GM04504 (cell line): ENCODE results near the gene ST6GALNAC3.

Source experiments
- DNase-seq: peaks from one replicate; pipeline ENCODE4 v3.0.0-alpha.2; 2012; ENCODE audit warnings: low read depth

ST6GALNAC3 gene

DNA sequence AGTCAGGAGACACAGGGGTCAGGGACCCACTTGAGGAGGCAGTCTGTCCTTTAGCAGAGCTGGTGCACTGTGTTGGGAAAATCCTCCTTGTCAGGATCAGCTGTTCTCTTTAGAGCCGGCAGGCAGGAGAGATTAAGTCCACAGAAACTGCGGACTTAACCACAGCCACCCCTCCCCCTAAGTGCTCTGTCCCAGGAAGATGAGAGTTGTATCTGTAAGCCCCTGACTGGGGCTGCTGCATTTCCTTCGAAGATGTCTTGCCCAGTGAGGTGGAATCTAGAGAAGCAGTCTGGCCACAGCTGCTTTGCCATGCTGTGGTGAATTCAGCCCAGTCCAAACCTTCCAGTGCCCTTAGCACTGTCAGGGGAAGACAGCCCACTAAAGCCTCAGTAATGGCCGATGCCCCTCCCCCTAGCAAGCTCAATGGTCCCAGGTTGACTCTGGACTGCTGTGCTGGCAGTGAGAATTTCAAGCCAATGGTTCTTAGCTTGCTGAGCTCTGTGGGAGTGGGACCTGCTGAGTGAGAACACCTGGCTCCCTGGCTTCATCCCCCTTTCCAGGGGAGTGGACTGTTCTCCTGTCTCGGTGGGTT, 172.8 kb downstream of the ST6GALNAC3 start:
- DNase-seq = no peak

DNA sequence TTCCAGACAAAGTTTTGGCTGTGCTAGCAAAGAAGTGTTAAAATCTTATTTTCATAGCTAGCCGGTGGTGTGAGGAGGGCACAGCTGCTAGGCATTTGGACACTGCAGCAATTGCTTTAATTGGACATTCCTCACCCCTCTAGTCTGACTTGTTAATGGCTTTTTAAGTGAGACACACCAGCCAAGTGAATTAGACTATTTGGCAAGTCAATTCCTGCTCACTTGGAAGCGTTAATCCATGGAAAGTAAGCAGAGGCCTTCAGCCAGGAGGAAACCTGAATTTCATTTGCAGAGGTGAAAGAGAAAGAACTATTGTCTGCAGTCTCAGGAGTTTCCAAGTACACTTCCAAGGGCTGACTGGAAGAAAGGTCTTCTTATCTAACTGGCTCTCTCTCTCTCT, 175.7 kb downstream of the ST6GALNAC3 start:
- DNase-seq = no peak

DNA sequence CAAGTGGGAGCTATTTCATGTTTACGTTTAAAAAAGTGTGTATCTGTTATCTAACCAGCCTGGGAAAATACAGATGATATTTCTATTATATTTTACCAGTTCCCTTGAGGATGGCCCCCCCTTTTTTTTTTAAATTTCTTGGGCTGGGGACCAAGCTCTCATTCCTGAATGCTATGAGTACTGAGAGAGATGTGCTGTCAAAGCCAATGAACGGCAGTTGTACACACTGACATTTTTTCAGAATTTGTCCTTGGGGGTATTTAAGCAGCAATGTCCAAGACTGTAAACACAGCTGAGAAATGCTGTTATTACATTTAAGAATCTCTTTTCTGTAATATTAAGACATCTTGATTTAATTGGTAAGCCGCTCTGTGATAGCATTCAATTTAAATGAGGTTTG, 177.9 kb downstream of the ST6GALNAC3 start:
- DNase-seq = no peak

DNA sequence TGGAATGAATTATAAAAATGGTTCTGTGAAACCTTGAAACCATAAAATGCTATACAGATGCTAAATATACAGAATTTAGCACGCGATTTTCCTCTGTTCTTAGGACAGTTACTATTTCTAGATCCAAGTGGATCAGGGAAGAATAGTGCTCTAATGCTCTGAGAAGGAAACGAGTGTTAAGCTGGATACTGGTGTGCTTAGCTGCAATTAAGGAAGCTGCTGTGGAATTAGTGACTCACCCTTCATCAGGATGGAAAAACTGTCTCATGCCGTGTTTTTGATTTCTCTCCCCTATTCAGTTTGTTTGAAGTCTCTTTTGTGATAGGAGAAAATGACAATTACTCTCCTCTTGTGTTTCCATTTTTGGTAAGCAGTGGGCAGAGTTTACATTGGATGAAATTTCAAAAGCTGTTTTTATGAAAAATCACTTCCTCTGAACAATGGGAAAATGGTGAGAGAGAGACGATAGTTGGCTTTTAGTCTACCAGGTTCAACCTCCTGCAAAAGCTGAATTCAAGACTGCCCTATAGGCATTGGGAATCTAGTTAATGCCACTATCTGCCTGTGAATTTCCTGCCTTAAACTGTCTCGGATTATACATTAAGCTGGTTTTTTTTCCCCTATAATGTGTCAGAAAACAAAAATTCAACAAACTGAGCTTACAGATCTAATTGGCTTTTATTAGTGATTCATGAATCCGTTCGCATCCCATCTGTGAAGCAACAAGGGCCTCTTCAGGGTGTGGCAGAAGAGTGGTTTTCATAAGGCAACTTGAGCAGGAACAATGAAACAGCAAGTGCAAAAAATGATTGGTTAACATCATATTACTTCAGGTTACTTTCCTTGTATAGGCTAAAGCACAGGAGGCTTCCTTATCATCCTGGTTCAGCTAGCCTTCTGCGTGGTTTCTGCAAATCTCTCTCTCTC, 179.8 kb downstream of the ST6GALNAC3 start:
- DNase-seq = no peak

DNA sequence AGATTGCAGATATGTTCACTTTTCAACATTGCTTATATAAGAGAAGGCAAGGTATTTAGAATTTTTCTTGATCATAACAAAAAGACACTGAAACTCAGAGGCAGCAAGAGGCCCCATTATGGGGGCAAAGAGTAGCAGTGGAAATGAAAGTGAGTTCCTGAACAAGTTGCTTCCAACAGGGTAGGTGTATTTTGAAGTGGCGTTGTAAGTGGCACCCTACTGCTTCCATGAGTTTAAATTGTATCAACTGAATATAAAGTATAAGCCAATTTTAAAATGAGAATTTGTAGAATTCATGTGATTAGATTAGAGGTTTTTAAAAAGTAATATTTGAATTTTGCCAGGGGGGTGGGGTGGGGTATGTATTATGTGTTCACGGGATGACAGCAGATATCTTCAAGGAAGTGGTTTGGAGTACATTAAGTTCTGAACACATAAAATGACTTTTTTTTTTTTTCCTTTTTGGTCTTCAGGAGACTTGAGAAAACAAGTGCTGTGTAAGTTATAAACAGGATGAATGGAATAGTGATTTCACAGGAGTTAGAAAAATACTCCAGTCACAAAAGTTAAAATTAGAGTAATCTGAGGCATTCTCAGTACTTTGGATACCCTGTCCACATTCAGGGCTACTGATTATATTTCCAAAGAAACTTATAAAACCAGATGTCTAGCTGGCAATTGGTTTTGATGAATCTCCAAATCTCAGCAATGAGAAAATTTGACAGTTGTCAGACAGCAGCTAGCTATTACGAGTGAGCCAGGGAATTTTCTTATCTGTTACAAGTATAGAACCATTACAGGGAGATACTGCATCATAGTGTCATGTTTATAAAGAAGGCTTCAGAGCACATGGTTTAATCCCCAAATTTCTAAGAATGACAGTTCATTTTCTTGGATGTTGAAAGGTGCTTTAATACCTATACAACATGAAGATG, 182.0 kb downstream of the ST6GALNAC3 start:
- DNase-seq = no peak

DNA sequence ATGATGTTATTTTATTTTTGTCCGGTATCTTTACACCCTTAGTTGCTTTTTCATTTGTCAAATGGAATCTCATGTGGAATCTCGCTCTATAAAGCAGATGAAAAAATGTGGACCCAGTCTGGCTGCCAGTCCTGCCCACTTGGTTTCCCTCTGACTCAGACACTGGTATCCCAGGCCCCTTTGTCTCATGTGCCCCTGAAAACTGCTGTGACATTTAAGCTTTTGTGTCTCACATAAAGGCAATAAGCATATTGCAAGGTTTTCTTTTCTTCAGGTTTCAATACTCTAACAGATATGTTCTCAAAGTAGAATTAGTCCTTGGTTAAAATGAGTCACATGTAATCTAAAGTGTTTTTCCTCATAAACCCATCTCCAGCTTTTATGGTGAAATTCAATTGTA, 183.3 kb downstream of the ST6GALNAC3 start:
- DNase-seq = no peak

DNA sequence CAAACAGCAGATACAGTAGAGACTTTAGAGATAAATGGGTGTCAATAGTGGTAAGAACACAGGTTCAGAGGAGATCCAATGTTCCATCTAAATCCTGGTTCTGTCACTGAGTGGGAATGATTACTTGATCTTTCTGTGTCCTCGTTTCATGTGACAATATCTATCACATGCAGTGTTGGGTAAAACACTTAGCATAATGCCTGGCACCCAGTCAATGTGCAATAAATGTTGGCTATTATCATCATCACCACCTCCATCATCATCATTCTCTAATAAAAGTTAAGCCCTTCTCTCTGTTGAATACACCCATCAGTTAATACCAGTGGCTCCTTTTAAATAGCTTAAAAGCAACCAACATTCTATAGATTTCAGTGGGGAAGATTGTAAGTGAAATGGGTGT, 184.7 kb downstream of the ST6GALNAC3 start:
- DNase-seq = no peak

DNA sequence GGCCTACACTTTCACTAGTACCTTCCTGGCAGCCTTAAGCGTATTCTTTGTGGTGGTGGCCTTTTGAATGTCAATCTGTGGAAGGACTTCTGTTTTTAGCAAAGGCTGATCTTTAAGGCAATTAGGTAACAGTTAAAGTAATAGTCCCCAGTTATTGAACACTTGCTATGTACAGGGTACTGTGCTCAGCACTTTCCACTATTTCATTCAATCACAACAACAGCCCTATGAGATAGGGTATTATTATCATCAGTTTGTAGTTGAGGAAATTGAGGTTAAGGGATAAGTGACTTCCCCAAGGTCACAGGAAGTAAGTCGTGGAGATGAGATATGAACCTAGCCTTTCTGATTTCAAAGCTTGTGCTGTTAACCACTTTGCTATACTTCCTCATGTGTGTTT, 185.7 kb downstream of the ST6GALNAC3 start:
- no peak for DNase-seq

DNA sequence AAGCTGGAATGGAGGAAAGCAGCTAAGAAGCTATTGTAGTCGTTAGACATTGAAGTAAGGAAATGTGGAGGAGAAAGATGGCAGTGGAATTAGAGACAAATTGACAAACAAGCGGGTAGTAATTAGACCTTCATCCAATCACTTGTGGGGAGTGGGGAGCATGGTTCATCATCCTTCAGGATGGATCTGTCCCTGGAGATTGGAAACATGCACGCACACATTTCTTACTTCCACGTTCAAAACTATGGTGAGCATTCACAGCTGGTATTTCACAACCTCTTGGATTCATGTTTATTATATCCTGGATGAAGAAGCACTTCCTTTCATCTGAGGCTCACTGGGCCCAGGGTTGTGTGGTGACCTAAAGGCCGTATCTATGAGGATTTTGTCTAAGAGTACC, 188.1 kb downstream of the ST6GALNAC3 start:
- no peak for DNase-seq

DNA sequence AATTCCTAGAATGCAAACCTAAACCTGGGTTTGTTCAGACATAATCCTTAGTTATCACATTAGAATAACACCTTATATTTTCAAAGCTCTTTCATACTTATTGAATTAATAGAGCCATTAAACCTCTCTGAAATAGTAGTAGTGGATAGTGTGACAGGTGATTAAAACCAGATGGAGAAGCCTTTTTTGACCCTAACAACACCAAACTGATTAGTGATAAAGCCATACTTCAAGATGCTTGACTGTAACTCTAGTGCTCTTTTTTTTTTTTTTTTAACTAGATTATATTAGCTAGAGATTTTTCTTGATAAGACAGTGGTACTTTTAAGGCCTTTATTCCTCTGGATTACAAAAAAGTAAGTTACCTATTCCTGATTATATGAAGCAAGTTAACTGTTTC, 190.1 kb downstream of the ST6GALNAC3 start:
- no peak for DNase-seq

DNA sequence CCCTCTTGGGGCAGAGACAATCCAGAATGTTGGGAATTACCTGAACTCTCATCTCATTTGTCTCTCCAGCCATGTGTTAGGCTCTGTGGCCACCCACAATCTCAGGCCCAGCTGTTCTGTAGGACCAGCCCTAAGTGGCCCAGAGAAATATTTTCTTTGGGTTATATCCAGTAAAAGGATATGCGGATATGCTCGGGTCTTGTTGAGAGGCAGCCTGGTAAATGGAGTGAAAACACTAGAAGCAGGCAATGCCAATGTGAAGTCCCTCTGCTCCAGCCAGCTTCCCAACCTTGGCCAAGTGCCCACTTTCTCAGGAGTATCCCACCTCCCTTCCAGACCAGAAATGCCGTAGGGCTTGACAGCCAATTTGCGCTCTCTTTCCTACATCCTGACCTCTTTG, 192.2 kb downstream of the ST6GALNAC3 start:
- no peak for DNase-seq

DNA sequence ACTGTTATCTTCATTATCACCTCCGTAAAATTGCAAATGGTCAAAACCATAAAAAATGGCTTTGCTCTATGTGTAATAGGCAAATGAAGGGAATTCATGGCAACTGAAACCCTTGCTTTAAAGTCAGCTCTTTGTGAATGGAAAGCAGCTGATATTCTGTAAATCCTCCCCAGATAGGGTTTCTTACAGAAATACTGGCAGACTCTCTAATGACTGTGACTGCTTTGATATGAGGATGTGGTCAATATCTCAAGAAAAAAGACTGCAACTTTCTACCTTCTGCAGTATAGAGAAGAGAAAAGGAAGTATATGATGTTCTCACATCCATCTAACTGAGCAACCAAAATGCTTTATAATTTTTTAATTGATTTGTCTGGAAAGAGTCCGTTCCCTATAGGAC, 193.1 kb downstream of the ST6GALNAC3 start:
- DNase-seq = no peak

DNA sequence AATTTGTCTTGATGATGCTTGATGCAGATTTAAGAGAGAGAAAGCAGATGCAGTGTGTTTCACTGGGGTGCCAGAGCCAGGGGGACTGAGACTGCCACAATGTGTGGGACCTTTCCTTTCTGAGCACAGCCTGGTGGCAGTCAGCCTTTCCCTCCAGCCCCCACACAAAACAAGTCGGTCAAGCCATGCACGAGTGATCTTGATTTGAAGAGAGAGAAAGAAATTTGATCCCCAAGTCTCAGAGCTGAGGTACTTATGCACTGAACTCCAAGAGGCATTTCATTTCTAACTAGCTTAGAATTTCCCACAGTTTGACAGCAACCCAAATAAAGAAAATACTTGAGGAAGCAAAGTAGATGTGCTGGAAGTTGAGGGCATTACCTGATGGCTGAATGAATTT, 193.8 kb downstream of the ST6GALNAC3 start:
- DNase-seq = no peak

DNA sequence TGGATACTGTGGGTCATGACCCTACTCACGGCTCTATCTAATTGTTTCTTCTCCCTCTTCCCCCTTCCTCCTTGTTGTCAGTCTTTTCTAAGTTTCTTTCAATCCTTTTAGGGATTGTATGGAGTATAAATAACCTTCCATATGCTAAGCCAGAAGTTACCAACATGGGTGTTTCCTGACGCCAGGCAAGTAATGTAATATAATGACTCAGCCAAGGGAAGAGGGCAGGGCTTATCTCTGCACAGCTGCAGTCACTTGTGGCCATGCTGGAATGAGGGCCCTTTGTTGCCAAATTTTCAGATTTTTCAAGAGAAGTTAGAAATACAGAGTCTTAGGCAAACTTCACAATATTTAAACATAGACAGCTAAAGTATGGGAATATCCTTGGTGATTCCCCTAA, 194.6 kb downstream of the ST6GALNAC3 start:
- no peak for DNase-seq

DNA sequence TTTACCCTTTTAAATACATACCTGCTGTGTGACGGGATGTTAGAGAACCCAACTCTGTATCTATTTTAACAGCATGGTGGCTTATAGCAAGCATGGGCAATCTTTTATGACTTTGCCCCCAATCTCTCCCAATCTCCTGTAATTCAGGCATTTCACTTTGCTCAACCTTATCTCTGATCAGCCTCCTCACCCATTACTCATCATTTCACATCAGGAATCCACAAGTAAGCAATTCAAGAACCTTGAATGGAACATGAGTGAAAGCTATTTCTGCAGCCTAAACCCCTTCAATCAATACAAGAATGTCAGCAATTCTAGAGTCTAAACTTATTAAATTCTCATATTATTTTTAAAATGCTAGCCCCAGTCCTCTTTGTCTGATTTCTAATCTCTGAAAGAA, 199.8 kb downstream of the ST6GALNAC3 start:
- DNase-seq = no peak

DNA sequence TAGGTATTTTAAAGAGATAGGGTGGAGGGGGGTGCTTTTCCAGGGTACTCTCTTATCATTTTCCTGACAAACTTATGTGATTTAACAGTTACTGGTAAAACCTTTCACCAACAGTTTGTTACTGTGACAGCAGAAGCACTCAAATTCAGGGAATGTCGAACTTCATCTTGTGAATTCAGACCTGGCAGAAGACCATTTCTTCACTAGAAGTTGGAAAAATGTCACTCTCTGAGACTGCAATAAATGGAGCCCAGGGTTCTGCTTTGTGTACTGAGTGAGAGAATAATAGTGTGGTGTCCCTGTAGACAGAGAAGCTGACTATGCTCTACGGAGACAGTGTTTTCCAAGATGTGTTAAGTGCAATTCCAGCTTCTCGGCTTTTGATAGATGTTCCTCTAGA, 200.2 kb downstream of the ST6GALNAC3 start:
- no peak for DNase-seq

DNA sequence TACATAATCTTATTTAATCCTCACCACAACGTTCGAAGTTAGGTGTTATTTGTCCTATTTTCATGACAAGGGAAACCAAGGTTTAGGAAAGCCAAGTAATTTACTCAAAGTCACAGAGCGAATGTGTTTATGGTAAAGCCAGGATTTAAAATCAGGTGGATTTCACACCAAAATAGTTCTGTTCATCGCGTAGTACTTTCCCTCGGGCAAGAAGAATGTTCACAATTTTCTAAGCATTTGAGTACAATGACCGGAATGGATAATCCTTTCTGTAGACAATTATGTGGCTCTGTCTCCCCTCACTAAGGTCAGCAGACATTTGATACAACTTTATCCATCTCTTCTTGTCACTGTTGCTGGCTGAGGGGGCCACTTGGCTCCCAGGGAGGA, 204.2 kb downstream of the ST6GALNAC3 start:
- DNase-seq = no peak

DNA sequence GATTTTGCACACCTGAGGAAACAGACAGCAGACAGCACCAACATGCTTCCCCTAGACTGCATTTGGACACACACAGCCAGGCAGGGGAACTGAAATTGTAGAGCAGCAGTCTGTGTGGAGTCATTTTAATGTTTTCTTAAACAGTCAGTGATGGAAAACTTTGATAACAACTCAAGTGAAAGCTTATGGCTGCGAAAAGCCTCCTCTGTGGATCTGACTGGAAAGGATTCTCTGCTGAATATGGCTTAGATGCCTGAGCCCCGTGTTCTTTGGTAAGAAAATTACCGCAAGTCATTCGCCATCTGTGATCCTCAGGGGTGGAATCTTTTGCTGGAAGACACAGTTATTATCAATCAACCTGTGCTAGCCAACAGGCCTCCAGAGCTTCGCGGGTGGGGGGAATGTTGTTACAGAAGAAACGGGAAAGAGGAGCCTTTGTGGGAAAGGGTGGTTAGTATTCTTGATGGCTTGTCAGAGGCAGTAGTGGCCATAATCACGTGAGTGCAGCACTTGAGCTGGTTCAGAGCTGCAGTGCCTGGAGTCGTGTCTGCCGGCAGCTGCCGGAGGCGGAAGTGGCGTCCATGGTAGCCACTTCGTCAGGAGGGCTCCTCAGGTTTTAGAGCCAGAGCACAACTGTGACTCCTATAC, 204.7 kb downstream of the ST6GALNAC3 start:
- DNase-seq = no peak

DNA sequence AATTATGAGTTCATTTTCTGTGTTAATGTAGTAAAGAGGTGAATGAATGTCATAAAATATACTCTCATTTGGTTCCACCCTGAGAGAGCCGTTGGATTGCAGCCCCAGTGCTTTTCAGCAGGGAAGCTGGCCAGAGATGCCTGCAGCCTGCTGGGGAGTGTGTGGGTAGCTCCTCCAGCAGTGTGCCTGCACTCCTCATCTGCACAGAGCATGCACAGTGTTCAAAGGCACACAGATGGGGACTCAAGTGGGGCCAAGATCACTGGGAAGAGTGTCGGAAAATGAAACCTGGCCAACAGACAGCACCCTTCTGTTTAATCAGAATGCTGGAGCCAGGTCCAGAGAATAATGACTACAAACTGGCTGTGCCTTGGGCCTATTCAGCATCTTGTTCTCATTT, 206.8 kb downstream of the ST6GALNAC3 start:
- DNase-seq = no peak

DNA sequence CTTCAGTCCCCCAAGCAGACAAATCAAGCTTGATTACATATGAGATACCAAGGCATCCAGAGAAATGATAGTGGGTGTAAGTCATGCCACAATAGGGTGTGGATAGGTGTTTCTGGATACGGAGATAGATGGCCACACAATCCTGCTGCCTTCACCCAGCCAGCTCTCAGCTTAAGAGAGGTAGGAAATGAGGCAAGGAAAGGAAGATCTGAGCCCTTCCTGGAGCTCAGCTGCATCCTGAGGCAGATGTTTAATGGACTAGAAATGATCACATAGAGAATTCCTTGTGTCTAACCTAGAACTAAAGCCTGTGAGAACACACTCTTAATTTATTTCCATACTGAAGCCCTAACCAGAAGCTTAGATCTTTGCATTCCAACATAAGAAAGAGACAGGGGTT, 210.3 kb downstream of the ST6GALNAC3 start:
- no peak for DNase-seq

DNA sequence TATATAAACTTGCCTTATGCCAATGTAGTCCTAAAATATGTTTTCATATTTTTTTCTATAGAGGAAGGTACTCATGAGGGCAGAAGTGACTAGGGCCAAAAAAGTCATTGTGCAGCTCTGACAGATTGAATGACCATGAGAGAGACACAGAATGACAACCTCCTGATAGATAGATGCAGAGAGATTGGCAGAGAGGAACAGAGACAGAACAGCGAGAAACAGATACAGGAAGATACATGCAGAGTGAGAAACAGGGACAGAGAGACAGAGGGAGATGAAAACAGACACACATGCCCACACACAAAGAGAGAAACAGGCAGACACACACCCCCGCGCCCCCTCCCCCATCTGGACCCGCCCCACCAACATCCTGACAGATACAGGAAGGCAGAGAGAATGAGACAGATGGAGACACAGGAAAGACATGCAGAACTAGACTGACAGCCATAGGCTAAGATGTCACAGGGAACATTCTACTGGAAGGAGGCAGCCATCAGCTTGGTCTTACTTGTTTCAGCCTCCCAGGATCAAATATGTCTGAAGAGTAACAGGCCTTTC, 211.1 kb downstream of the ST6GALNAC3 start:
- DNase-seq = no peak

DNA sequence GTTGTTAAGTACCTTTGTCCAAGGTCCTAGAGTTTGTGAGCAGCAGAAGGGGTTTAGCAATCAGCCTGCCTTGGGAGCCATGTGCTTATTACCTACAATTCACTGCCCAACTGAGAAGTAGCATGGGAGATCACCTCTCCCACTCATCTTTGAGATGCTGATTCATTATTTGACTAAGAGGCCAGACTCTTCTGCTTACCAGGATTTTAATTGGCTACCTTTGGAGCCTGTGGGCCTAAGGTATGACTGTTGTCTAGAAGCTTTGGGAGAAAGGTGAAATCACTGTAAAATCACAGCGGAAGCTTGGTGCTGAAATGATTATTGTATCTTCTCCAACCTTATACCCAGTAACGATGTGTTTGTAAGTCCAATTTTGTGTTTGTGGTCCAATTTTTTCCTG, 213.4 kb downstream of the ST6GALNAC3 start:
- DNase-seq = no peak
